DMS53 (cell line): ENCODE data around the gene RASGRF1.
"Not testable (repeated sequence)": the region's sequence is repeated elsewhere in the genome, so short reads cannot be mapped to it uniquely, and the experiment has no call there.

ENCODE experiments used
- DNase-seq: peaks from one replicate; lab custom pipeline; 2025; lab: John Stamatoyannopoulos, UW

RASGRF1 gene

GRCh38 chr15:79008659-79009058 lies 81.9 kb downstream of the RASGRF1 start:
- DNase-seq: no peak

- DNase-seq: peak; percentile 49
Observed at GRCh38 chr15:79007066-79007465, 83.5 kb downstream of the RASGRF1 start.

GRCh38 chr15:79006071-79006470 lies 84.5 kb downstream of the RASGRF1 start:
- no peak for DNase-seq

- DNase-seq: peak; percentile 76
Observed at GRCh38 chr15:79004336-79004735, 86.2 kb downstream of the RASGRF1 start.

- no peak for DNase-seq
Observed at GRCh38 chr15:79003896-79004295, 86.7 kb downstream of the RASGRF1 start.

DNA sequence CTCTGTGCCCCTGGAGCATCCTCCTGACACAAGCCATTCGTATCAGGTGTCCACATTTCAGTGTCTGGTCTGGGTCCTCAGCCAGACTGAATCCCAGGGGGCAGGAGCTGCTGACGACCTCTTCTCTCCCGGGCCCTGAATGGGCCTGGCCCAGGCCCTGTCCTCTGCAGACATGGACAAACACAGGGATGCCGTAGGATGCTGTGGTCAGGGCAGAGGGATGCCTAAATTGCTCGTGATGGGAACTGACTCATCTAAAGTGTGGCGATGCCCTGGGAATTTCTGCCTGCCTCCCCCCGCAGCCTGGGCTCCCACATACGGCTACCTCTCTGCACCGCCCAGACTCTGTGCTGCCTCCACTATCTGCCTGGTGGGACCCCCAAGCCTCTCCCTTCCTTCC lies 87.3 kb downstream of the RASGRF1 start:
- DNase-seq: no peak

- no peak for DNase-seq
Observed at GRCh38 chr15:79002581-79002980, 88.0 kb downstream of the RASGRF1 start.

- no peak for DNase-seq
Observed at GRCh38 chr15:78999636-79000035, 90.9 kb downstream of the RASGRF1 start.

- no peak for DNase-seq
Observed at GRCh38 chr15:78998526-78998925, 92.1 kb downstream of the RASGRF1 start.

DNA sequence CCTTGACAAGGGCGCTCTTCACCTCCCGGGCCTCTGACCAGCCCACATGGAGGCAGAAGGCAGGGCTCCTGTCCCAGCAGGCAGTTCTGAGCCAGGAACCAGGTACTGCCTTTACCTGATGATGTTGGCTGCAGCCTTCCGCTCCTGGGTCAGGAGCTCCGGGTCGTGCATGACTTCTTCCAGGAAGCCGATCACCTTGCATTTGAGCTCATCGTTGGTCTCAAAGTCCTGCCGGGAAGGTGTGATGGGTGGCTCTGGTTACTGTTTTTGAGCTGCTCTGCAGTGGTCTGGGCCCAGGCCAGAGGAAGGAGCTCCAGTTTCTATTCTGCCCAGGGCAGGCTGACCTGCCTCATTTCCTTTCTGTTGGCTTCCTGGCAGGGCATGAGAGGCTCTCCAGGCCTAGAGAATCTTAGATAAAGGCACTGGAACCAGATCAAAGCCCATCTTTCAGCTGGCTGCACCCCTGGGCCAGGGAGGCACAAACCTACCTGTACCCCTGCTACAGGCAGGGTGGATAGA lies 92.5 kb downstream of the RASGRF1 start:
- DNase-seq: no peak

- DNase-seq: no peak
Observed at GRCh38 chr15:78996894-78997275, 93.7 kb downstream of the RASGRF1 start.

DNA sequence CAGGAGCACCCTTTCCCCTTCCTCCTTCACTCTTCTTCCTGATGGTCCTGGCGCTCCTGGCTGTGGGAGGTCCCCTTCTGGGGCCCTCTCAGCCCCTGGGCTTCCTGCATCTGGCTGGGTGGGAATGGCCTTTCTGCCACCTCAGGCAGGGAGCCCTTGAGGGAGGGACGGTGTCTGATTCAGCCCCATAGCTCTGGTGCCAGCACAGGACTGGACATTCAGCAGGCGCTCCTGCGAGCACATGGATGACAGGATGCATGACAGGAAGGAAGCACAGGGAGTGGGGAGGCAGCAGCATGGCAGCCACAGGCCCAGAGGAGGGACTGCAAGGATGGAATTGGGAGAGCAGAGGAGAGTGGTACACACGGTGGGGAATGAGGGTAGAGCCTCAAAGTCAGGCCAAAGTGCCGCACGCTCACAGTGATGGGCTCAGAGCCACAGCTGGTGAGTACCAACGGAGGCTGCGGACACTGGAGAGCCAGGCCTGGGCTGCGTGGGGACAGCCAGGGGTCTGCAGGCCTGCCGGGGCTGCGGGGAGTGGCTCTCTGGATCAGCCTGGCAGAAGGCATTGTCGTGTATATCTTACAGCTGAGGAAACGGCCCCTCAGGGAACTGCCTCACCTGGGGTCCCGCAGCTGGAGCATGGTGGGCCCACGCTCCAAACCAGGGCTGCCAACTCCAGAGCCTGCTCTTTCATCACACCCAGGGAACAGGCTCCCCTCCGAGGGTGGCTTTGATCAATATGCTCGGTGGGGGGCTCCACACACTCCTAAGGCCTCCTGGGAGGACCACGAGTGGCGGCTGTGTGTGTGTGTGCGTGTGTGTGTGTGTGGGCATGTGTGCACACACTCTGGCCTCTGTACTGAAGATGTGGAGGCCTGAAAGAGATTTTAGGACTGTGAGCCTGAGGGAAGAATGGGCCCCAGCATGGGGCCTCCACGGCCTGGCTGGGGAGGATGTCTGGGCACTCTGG lies 94.4 kb downstream of the RASGRF1 start:
- no peak for DNase-seq

DNA sequence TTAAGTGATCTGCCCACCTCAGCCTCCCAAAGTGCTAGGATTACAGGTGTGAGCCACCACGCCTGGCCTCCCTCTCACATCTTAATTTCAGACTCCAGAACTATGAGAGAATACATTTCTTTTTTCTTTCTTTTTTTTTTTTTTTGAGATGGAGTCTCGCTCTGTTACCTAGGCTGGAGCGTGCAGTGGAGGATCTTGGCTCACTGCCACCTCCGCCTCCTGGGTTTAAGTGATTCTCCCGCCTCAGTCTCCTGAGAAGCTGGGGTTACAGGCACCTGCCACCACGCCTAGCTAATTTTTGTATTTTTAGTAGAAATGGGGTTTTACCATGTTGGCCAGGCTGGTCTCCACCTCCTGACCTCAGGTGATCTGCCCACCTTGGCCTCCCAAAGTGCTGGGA lies 95.4 kb downstream of the RASGRF1 start:
- not testable (repeated sequence) for DNase-seq

DNA sequence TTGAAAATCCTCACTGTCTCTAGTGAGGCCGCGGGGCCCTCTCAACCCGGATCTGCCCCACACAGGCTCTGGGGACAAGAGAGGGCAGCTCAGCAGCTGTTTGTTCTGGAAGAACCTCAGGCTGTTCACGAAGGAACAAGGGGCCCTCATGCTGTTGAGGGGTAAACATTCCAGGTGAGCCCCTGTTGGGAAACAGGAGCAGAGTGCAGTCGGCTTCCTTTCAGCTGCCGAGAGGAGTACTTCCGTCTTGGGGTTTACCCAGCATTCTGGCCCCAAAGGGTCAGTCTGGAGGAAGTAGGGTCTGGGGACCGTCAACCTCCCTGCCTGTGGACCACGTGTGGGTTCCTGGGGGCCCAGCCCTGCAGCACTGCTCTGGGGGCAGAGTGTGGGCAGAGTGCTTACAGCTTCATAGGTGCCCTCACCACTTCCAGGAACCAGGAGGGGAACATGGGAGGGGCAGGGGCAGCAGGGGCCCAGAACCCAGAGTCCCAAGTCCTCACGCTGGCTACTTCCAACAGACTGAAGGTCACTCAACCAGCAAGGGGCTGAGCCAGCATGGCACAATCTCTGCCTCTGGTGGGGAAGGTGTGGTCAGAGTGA lies 96.5 kb downstream of the RASGRF1 start:
- no peak for DNase-seq

DNA sequence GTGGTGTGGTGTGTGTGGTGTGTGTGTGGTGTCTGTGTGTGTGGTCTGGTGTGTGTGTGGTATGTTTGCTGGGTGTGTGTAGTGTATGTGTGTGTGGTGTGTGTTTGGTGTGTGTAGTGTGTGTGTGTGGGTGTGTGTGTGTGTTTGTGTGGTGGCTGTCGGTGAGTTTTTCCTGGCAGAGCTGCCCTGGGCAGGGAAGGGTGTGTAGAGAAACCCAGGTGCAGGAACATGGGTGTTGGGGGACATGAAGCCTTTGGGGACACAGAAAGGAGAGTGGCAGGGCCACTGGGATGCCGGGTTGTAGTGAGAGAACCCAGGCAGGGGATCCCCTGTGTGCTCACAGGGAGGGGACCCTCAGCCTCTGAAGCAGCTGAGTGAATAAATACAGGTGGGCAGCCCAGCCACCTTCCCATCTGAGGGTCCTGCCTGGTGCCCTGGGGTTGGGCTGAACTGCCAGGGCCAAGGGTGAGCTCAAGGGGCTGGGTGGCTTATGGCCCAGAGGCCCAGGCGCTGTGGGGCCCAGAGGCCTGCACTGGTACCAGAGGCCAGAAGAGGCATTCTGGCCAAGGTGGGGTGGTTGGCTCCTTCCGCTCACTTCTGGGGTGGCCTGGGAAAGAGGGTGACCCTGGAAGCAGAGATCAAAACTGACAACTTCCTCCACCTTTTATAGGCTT lies 97.2 kb downstream of the RASGRF1 start:
- DNase-seq: no peak

GRCh38 chr15:78992416-78993256 lies 97.9 kb downstream of the RASGRF1 start:
- no peak for DNase-seq

DNA sequence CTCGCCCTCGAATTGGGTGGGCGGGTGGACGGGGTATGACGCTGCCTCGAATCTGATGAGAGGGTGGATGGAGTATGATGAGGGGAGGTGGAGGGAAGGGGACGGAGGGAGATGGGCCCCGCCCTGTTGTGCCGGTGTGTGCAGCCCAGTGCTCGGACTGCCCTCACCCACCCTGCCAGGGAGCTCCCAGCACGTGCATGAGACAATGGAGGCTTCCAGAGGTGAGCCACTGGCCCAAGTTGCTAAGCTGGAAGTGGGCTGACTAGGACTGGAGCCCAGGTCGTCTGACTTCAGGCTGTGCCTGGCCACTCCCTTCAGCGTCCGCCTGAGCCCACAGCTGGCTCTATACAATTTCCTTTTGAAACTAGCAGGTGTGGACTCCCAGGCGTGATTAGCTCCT lies 98.7 kb downstream of the RASGRF1 start:
- no peak for DNase-seq

DNA sequence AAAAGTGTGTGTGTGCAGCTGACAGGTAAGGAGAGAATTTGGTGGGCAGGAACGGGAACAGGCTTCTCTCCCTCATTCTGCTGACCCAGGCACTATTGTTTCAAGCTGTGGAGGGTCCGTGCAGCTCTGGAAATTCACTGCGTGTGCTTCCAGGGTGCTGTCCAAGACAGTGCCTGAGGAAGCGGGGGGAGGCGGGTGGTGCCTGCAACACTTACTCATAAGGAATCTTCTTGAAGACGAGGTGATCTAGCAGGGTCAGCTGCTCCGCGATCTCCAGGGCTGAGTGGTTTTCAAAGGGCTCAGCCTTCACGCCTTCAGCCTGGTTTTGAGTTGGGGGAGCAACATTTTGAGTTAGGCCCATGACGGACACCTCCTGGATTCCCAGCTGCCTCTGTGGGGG lies 99.1 kb downstream of the RASGRF1 start:
- DNase-seq: no peak

DNA sequence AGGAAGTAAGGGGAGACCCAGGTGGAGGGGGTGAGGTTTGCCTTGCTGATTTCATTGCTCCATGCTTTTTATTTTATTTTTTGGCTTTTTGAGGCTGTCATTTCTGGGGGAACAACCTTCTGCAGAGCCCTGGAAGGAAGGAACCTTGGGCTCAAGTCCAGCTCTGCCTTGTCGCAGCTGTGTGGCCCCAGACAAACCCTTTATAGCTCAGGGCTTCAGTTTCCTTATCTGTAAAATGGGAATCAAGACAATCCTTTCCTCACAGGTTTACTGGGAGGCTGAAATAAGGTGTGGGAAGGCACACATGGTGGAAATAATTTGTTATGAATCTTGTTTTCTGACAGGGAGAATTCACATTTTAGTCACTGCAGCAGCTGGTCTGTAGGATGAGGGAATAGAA lies 100.3 kb downstream of the RASGRF1 start:
- no peak for DNase-seq

GRCh38 chr15:78989701-78990240 lies 100.8 kb downstream of the RASGRF1 start:
- no peak for DNase-seq

DNA sequence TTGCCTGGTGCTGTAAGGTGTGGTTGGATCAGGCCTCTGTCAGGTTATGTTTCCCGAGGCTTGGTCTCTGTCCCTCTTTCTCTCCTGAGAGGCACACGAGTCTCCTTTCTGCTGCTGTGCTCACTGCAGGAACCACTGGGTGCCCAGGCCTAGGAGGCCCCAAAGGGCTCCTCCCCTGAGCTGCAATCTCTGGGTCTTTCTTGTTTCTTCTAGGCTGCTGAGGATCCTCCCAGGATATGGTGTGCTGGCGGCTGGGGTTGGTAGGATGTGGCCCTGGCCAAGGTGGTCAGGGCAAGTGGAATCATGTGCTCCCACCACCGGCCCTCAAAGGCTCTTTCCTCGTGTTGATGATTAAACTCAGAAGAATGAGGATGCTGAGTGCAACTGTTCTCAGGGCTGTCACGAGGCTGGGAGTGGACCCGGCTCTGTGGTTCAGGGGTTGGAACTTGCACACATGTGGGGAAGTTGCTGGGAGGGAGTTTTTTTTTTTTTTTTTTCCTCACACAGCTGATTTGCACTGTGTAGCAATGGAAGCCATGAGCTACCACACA lies 102.1 kb downstream of the RASGRF1 start:
- peak; percentile 56 for DNase-seq
